ENCODE data around the gene LRP1B.
"Not testable (repeated sequence)": the region's sequence is repeated elsewhere in the genome, so short reads cannot be mapped to it uniquely, and the experiment has no call there.

The LRP1B gene

DNA sequence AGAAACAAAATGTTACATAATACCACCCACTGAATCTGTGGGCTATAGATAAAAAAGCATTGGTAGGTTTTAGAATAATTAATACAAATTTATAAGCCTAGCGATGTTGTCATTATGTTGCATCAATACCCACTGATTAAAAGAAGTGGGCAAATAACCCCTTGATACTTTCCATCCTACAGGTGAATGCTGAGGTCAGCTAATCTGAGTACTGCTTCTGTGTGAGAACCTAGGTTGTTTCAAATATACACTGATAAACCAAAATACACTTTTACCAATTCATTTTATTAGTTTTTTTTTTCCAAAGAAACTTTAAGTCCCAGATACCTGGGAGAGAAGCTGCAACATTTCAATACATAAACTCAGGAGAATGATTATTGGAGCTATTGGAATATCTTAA lies 948.6 kb downstream of the LRP1B start:
- H3K4me3 ChIP-seq (replicated peaks; ENCODE audit: low read depth, low read length) = no peak overlapping the region
- DNase-seq (ENCODE audit: extremely low read depth, low read depth) = no peak
- TF ChIP-seq, protein P1, sequence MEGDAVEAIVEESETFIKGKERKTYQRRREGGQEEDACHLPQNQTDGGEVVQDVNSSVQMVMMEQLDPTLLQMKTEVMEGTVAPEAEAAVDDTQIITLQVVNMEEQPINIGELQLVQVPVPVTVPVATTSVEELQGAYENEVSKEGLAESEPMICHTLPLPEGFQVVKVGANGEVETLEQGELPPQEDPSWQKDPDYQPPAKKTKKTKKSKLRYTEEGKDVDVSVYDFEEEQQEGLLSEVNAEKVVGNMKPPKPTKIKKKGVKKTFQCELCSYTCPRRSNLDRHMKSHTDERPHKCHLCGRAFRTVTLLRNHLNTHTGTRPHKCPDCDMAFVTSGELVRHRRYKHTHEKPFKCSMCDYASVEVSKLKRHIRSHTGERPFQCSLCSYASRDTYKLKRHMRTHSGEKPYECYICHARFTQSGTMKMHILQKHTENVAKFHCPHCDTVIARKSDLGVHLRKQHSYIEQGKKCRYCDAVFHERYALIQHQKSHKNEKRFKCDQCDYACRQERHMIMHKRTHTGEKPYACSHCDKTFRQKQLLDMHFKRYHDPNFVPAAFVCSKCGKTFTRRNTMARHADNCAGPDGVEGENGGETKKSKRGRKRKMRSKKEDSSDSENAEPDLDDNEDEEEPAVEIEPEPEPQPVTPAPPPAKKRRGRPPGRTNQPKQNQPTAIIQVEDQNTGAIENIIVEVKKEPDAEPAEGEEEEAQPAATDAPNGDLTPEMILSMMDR (IDR thresholded peaks at IDR 0.05; ENCODE audit: low read depth, low read length, missing control alignments) = no peak

DNA sequence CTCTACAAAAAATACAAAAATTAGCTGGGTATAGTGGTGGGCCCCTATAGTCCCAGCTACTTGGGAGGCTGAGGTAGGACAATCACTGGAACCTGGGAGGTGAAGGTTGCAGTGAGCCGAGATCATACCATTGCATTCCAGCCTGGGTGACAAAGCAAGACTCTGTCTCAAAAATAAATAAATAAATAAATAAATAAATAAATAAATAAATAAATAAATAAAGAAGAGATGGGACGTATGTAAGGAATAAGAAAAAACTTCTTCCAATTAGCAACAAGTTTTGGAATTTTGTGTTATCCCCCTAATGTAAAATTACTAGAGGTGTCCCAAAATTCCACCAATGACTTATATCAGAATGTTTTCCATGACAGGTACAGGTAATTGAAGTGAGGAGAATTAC lies 961.7 kb downstream of the LRP1B start:
- DNase-seq (ENCODE audit: extremely low read depth, low read depth); H3K4me3 ChIP-seq (replicated peaks; ENCODE audit: low read depth, low read length): not testable (repeated sequence)

DNA sequence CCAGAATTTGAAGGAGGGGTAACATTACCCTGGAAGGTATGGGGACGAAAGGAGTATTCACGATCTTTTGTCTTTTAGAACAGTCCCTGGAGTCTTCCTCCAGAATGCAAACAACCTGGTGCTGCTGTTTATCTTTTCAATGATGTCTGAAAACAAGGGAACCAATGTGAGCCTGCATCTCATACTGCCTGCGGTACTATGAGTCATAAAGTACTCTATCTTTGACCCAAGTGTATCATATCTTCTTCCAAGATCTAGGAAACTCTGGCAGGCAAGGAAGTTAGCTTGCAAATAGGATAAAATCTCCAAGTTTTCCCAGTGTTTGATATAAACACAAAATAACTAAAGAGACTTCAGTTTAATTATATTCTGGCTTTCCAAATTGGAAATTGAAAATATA lies 968.5 kb downstream of the LRP1B start:
- DNase-seq (ENCODE audit: extremely low read depth, low read depth) = no peak
- TF ChIP-seq, protein P1 (IDR thresholded peaks at IDR 0.05; ENCODE audit: low read depth, low read length, missing control alignments) = no peak
- no peak overlapping the region for H3K4me3 ChIP-seq (replicated peaks; ENCODE audit: low read depth, low read length)

DNA sequence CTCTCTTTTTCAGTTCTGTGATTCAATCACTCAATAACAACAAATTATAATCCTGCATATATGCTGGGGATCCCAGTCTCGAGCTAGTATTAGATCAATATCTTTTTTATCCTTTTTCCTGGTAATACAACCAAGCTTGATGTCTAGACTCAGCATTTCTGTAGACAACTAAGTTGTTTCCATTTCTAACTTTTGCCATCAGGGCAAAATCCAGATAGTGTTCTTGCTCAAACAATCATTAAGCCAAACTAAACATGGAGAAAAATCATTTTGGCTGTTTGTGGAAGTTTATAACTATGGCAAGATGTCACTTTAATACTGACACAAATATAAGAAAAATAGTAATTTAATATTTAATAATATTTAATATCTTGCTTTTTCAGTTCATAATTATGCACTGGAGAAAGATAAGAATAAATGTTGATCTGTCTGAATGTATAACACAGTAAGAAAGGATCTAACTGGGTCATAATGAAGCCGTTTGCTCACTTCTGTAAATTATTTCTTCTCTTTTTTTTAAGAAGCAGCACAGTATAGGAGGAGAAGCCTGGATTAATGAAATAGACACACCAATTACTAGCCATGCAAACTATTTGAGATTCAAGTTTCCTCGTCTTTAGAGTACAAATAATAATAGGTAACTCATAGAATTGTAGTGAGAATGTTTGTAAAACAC lies 979.1 kb downstream of the LRP1B start:
- no peak for DNase-seq (ENCODE audit: extremely low read depth, low read depth)
- no peak overlapping the region for H3K4me3 ChIP-seq (replicated peaks; ENCODE audit: low read depth, low read length)
- TF ChIP-seq, protein P1 (IDR thresholded peaks at IDR 0.05; ENCODE audit: low read depth, low read length, missing control alignments) = no peak

DNA sequence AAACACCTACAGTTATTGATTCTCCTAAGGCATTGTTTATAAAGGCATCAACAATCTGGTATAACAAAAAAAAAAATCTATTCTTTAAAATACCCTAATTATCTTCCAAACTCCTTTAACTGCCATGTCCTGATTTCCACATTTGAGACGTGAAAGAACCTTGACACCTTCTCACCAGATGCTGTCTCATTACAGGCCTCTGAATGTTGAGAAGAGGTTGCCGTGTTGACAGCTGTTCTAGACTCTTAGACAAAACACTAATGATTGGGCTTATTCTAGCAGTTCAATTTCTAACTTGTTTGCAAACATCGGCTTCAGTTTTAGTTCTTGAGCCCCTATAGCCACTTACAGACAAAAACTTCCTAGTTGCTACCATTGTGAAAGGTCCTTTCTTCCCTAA lies 988.8 kb downstream of the LRP1B start:
- TF ChIP-seq, protein P1 (IDR thresholded peaks at IDR 0.05; ENCODE audit: low read depth, low read length, missing control alignments) = no peak
- DNase-seq (ENCODE audit: extremely low read depth, low read depth) = no peak
- no peak overlapping the region for H3K4me3 ChIP-seq (replicated peaks; ENCODE audit: low read depth, low read length)

DNA sequence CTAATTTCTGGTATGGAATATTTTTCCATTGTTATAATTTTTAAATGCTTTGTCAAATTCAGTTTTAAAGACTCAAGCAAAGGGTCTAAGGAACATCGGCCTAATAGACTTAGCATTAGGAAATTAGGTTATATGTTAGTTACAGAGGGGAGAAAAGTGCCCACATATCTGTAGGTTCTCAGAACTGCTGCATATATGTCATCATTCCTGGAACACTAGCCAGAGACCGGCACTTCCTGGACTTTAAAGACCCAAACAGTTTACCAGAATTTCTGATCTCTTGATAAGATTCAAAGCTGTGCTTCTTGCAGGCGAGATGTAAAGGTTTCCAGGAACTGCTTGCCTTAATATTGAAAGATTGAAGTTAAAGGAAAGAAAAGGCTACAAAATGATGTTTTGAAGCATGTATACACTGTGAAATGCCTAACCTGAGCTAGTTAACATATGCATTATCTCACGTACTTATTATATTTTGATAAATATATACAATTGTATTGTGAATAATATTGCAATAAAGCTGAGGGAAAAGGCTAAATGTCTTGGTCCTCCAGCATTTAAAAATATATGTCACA lies 993.6 kb downstream of the LRP1B start:
- TF ChIP-seq, protein P1 (IDR thresholded peaks at IDR 0.05; ENCODE audit: low read depth, low read length, missing control alignments) = no peak
- H3K4me3 ChIP-seq (replicated peaks; ENCODE audit: low read depth, low read length) = no peak overlapping the region
- DNase-seq (ENCODE audit: extremely low read depth, low read depth) = no peak

DNA sequence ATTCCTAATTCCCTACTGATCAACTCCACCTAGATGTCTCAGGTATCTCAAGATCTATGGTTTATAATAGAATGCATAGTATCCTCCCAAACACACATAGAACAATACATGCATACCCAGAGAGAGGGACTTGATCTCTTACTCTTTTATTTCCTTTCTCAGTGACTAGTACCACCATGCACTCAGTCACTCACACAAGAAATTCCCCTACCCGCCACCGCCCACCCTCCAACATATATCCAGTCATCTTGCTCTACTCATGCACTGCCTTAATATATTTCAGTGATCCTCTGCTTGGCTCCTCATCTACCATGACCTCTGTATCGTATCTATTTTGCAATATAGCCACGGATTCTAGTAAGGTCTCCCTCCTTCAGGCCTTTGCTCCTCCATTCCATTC lies 996.9 kb downstream of the LRP1B start:
- DNase-seq (ENCODE audit: extremely low read depth, low read depth) = no peak
- no peak overlapping the region for H3K4me3 ChIP-seq (replicated peaks; ENCODE audit: low read depth, low read length)
- TF ChIP-seq, protein P1 (IDR thresholded peaks at IDR 0.05; ENCODE audit: low read depth, low read length, missing control alignments) = no peak
